HepG2 (cell line): ENCODE data around the gene HENMT1. TPM values are rescaled to one million over a fixed set of nuclear protein-coding genes. Genes with fewer than 3 reads are reported as not detected.

Experiments
- AKAP8 ChIP-seq: sonication (generic); formaldehyde crosslinking; IDR thresholded peaks from 2 replicates; pipeline ENCODE4 v1.5.1; 2020; ENCODE audit warnings: mild to moderate bottlenecking, missing genetic modification reagents
- CEBPG ChIP-seq: IDR thresholded peaks from 2 replicates; pipeline ENCODE4 v1.6.1; 2016
- CREM ChIP-seq, 2 experiments: sonication (generic) in 1 of 2; formaldehyde crosslinking in 1 of 2; IDR thresholded peaks; 2 replicates each; pipeline versions ENCODE4 v1.4.0 to v1.6.1; 2016 to 2020; ENCODE audit warnings: antibody characterized with exemption in 1 of 2, mild to moderate bottlenecking in 1 of 2, missing genetic modification reagents in 1 of 2
- EP300 ChIP-seq, 3 experiments: sonication (generic) in 1 of 3; formaldehyde crosslinking in 1 of 3; IDR thresholded peaks; 2 replicates each; pipeline versions ENCODE4 v1.5.1 to v1.6.1; 2011 to 2020; ENCODE audit warnings: low read depth in 2 of 3, low read length in 2 of 3, borderline replicate concordance in 1 of 3, improper control_type of control experiment in 1 of 3, mild to moderate bottlenecking in 1 of 3, missing genetic modification reagents in 1 of 3, moderate library complexity in 1 of 3
- EZH2 ChIP-seq: conservative IDR thresholded peaks from 2 replicates; pipeline ENCODE4 v1.6.1; 2012; ENCODE audit warnings: mild to moderate bottlenecking, low read depth, low read length, moderate library complexity
- HNRNPL ChIP-seq: fragments of 200-400 bp; formaldehyde crosslinking; IDR thresholded peaks from 2 replicates; pipeline ENCODE4 v1.6.1; 2017; ENCODE audit warnings: mild to moderate bottlenecking, low read depth, low read length
- IRF2 ChIP-seq: IDR thresholded peaks from 2 replicates; pipeline ENCODE4 v1.6.1; 2018; ENCODE audit warnings: missing genetic modification reagents, missing compliant biosample characterization
- ISX ChIP-seq: sonication (generic); formaldehyde crosslinking; conservative IDR thresholded peaks from 2 replicates; pipeline ENCODE4 v1.5.0; 2020; ENCODE audit warnings: missing genetic modification reagents
- KLF6 ChIP-seq: IDR thresholded peaks from 2 replicates; pipeline ENCODE4 v1.8.0; 2016; ENCODE audit warnings: missing biosample characterization, missing genetic modification reagents
- NKX3-1 ChIP-seq: sonication (generic); formaldehyde crosslinking; IDR thresholded peaks from 2 replicates; pipeline ENCODE4 v1.5.0; 2020; ENCODE audit warnings: missing genetic modification reagents
- PHF5A ChIP-seq: IDR thresholded peaks from one replicate; pipeline ENCODE4 v1.6.1; 2018; ENCODE audit warnings: low read depth, missing genetic modification reagents; ENCODE audit not compliant: unreplicated experiment
- PPARG ChIP-seq: conservative IDR thresholded peaks from 2 replicates; pipeline ENCODE4 v1.6.1; 2016; ENCODE audit warnings: missing biosample characterization, missing genetic modification reagents
- TAF1 ChIP-seq: sonication (generic); formaldehyde crosslinking; IDR thresholded peaks from 2 replicates; pipeline ENCODE4 v1.4.0; 2020; ENCODE audit warnings: missing genetic modification reagents
- THAP11 ChIP-seq: IDR thresholded peaks from 2 replicates; pipeline ENCODE4 v1.6.1; 2016; ENCODE audit warnings: missing biosample characterization, missing genetic modification reagents
- ZBTB20 ChIP-seq: sonication (generic); formaldehyde crosslinking; IDR thresholded peaks from 2 replicates; pipeline ENCODE4 v1.8.1; 2023; ENCODE audit warnings: missing genetic modification reagents, low read depth, mild to moderate bottlenecking, borderline replicate concordance
- ZNF776 ChIP-seq: sonication (generic); formaldehyde crosslinking; IDR thresholded peaks from 2 replicates; pipeline ENCODE4 v1.4.0; 2020; ENCODE audit warnings: mild to moderate bottlenecking, missing genetic modification reagents
- polyA plus RNA-seq, 8 experiments: library from polyadenylated mRNA; depleted of rRNA in 3 of 8; stranded (reverse) in 7 of 8; unstranded in 1 of 8; fragments of >200 nt; fragmentation: Illumina TruSeq in 4 of 8; extraction: Trizol in 4 of 8; gene quantifications; 2 replicates each; pipeline versions ENCODE4 v1.2.1 to v1.2.3, GENCODE V29; 2011 to 2016; ENCODE audit warnings: low read depth in 4 of 8, missing spikeins in 1 of 8, mixed read lengths in 1 of 8; ENCODE audit not compliant: insufficient read depth in 1 of 8
- total RNA-seq, 5 experiments: library from RNA; depleted of rRNA; stranded (reverse); fragments of >200 nt; fragmentation: Illumina TruSeq; extraction: Trizol; gene quantifications; 2 replicates each; pipeline ENCODE4 v1.2.3, GENCODE V29; 2016; ENCODE audit warnings: low read depth in 1 of 5
- TF ChIP-seq, protein P1 (sequence below): sonication (generic); formaldehyde crosslinking; IDR thresholded peaks from 2 replicates; pipeline ENCODE4 v1.5.1; 2020; ENCODE audit warnings: mild to moderate bottlenecking, missing genetic modification reagents, borderline replicate concordance
- TF ChIP-seq, protein P2 (sequence below): IDR thresholded peaks from 2 replicates; pipeline ENCODE4 v1.6.1; 2016; ENCODE audit warnings: low read depth, borderline replicate concordance
- TF ChIP-seq, protein P3 (sequence below): sonication (generic); formaldehyde crosslinking; IDR thresholded peaks from 2 replicates; pipeline ENCODE4 v1.8.0; 2022; ENCODE audit warnings: mild to moderate bottlenecking, missing genetic modification reagents, borderline replicate concordance
- TF ChIP-seq, protein P4 (sequence below): sonication (generic); formaldehyde crosslinking; IDR thresholded peaks from 2 replicates; pipeline ENCODE4 v1.4.0; 2020; ENCODE audit warnings: low read depth, mild to moderate bottlenecking, missing genetic modification reagents

The HENMT1 gene
- total and polyA plus RNA-seq, 2 of the 13 experiments (the other 11 are each of a cell fraction or from before 2014, with no cell fraction given) = not detected

DNA sequence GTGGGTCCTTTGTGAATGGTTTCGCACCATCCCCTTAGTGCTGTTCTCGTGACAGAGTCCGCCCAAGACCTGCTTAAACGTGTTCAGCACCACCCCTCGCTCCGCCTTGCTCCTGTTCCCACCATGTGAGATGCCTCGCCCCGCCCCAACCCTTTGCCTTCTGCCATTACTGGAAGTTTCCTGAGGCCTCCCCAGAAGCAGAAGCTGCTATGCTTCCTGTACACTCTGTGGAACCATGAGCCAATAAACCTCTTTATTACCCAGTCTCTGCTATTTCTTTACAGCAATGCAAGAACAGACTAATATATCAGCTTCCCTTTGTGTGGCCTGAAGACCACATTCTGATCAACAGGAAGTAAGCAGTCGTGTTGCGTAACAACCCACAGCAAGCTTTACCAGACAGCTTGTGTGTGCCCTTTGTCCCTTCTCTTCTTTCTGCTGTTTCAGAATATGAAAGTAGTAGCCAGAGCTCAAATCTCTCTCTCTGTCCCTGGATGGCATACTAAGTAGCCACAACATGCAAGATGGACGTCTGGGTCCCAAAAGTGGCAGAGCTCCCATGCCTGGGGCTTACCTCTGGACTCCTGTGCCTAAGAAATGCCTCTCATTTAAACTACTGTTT is 14.1 kb downstream of the HENMT1 start (continued):
- TF ChIP-seq, protein P1, sequence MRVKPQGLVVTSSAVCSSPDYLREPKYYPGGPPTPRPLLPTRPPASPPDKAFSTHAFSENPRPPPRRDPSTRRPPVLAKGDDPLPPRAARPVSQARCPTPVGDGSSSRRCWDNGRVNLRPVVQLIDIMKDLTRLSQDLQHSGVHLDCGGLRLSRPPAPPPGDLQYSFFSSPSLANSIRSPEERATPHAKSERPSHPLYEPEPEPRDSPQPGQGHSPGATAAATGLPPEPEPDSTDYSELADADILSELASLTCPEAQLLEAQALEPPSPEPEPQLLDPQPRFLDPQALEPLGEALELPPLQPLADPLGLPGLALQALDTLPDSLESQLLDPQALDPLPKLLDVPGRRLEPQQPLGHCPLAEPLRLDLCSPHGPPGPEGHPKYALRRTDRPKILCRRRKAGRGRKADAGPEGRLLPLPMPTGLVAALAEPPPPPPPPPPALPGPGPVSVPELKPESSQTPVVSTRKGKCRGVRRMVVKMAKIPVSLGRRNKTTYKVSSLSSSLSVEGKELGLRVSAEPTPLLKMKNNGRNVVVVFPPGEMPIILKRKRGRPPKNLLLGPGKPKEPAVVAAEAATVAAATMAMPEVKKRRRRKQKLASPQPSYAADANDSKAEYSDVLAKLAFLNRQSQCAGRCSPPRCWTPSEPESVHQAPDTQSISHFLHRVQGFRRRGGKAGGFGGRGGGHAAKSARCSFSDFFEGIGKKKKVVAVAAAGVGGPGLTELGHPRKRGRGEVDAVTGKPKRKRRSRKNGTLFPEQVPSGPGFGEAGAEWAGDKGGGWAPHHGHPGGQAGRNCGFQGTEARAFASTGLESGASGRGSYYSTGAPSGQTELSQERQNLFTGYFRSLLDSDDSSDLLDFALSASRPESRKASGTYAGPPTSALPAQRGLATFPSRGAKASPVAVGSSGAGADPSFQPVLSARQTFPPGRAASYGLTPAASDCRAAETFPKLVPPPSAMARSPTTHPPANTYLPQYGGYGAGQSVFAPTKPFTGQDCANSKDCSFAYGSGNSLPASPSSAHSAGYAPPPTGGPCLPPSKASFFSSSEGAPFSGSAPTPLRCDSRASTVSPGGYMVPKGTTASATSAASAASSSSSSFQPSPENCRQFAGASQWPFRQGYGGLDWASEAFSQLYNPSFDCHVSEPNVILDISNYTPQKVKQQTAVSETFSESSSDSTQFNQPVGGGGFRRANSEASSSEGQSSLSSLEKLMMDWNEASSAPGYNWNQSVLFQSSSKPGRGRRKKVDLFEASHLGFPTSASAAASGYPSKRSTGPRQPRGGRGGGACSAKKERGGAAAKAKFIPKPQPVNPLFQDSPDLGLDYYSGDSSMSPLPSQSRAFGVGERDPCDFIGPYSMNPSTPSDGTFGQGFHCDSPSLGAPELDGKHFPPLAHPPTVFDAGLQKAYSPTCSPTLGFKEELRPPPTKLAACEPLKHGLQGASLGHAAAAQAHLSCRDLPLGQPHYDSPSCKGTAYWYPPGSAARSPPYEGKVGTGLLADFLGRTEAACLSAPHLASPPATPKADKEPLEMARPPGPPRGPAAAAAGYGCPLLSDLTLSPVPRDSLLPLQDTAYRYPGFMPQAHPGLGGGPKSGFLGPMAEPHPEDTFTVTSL (CRISPR knock-in tag) = peak; percentile 81; the same call in 1 of the 2 replicates
- TF ChIP-seq THAP11 (CRISPR knock-in tag) (peak; percentile 58), EZH2 (no peak), EP300 (IDR thresholded peaks at IDR 0.05; ENCODE audit: low read depth in 2 of 2, low read length in 2 of 2) (peak; percentile 41 to 59; a peak in 2 of 4 replicates), EP300 (CRISPR knock-in tag; IDR thresholded peaks at IDR 0.05; ENCODE audit: borderline replicate concordance) (no peak), PHF5A (CRISPR knock-in tag) (peak; percentile 33), KLF6 (no peak), PPARG (CRISPR knock-in tag) (peak; percentile 68), HNRNPL (no peak), AKAP8 (CRISPR knock-in tag) (no peak), ISX (no peak), TAF1 (CRISPR knock-in tag) (no peak), NKX3-1 (no peak), ZBTB20 (CRISPR knock-in tag) (no peak), CEBPG (CRISPR knock-in tag) (peak; percentile 99), IRF2 (CRISPR knock-in tag) (peak; percentile 64; the same call in 1 of the 2 replicates), ZNF776 (no peak), CREM (IDR thresholded peaks at IDR 0.05) (0 out of 2 replicates have a peak, but pooled peaks have one; percentile 22), CREM (CRISPR knock-in tag; IDR thresholded peaks at IDR 0.05) (no peak)
- TF ChIP-seq, protein P2, sequence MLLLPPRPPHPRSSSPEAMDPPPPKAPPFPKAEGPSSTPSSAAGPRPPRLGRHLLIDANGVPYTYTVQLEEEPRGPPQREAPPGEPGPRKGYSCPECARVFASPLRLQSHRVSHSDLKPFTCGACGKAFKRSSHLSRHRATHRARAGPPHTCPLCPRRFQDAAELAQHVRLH = 0 out of 2 replicates have a peak, but pooled peaks have one; percentile 30
- TF ChIP-seq, protein P3, sequence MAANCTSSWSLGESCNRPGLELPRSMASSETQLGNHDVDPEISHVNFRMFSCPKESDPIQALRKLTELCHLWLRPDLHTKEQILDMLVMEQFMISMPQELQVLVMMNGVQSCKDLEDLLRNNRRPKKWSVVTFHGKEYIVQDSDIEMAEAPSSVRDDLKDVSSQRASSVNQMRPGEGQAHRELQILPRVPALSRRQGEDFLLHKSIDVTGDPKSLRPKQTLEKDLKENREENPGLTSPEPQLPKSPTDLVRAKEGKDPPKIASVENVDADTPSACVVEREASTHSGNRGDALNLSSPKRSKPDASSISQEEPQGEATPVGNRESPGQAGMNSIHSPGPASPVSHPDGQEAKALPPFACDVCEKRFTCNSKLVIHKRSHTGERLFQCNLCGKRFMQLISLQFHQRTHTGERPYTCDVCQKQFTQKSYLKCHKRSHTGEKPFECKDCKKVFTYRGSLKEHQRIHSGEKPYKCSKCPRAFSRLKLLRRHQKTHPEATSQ (CRISPR knock-in tag) = 0 out of 2 replicates have a peak, but pooled peaks have one; percentile 60
- TF ChIP-seq, protein P4, sequence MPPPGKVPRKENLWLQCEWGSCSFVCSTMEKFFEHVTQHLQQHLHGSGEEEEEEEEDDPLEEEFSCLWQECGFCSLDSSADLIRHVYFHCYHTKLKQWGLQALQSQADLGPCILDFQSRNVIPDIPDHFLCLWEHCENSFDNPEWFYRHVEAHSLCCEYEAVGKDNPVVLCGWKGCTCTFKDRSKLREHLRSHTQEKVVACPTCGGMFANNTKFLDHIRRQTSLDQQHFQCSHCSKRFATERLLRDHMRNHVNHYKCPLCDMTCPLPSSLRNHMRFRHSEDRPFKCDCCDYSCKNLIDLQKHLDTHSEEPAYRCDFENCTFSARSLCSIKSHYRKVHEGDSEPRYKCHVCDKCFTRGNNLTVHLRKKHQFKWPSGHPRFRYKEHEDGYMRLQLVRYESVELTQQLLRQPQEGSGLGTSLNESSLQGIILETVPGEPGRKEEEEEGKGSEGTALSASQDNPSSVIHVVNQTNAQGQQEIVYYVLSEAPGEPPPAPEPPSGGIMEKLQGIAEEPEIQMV = no peak
